GM12875 (cell line): ENCODE results near the gene IKZF1.

ENCODE experiments used
- H3K4me3 ChIP-seq: one replicate; pipeline ENCODE4 v1.5.1; 2011; ENCODE audit warnings: low read depth, low read length, control low read depth
- TF ChIP-seq, protein P1 (sequence below): IDR thresholded peaks from 2 replicates; pipeline ENCODE4 v1.5.1; 2011; ENCODE audit warnings: low read depth, mild to moderate bottlenecking, control low read depth, inconsistent platforms, low read length, moderate library complexity, borderline replicate concordance; ENCODE audit not compliant: insufficient read depth

The IKZF1 gene

DNA sequence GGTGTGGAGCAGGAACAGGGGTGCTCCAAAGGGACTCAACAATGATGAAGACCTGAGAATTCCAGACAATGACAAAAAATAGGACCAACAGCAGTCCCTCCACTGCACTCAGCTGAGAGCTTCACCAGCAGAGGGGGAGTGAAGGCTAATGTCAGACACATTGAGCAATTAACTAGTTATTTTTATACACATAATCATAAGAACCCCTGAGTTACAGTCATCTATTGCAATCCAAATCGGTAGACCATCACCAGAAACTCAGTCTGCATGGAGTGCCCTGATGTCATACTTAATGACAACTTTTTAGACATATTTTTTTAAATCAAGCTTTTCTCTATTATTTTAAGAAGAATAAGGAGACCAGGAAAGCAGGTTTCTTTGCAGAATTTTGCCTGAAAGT, 30.6 kb upstream of the IKZF1 start:
- TF ChIP-seq, protein P1, sequence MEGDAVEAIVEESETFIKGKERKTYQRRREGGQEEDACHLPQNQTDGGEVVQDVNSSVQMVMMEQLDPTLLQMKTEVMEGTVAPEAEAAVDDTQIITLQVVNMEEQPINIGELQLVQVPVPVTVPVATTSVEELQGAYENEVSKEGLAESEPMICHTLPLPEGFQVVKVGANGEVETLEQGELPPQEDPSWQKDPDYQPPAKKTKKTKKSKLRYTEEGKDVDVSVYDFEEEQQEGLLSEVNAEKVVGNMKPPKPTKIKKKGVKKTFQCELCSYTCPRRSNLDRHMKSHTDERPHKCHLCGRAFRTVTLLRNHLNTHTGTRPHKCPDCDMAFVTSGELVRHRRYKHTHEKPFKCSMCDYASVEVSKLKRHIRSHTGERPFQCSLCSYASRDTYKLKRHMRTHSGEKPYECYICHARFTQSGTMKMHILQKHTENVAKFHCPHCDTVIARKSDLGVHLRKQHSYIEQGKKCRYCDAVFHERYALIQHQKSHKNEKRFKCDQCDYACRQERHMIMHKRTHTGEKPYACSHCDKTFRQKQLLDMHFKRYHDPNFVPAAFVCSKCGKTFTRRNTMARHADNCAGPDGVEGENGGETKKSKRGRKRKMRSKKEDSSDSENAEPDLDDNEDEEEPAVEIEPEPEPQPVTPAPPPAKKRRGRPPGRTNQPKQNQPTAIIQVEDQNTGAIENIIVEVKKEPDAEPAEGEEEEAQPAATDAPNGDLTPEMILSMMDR = no peak
- H3K4me3 ChIP-seq = no peak overlapping the region

DNA sequence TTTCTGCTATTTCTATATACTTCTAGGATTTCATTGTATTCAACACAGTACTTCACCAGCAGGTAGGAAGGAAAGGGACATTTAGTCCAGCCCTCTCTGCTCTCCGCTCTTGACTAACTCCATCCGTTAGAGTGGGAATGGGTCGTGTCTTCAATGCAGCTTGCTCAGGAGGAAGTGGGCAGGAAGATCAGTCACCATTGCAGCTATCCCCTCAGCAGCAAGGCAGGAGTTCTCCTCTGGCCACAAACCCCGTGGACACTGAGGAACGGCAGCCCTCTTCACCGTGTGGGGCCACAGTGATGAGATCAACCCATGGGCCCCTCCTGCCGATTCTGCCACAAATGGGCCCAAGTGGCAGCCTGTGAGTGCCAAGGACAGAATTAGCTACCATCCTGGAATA, 30.2 kb upstream of the IKZF1 start:
- no peak overlapping the region for H3K4me3 ChIP-seq
- TF ChIP-seq, protein P1 = no peak

DNA sequence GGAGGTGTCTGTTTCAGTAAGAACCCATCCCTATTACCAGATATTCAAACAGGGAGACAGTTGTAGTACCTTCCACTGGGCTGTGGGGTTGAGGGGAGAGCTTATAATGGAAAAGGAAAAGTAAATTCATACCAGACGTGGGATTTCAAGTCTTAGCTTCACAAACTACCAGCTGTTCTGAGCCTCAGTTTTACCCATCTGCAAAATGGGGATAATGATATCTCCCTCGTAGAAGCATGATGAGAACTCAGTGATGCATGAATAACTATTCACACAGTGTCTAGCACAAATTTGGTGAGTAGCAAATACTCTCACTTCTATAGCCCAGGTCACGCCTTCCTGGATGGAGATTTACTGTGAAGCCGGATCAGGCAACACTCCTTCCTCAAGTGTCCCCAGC, 29.1 kb upstream of the IKZF1 start:
- H3K4me3 ChIP-seq = no peak overlapping the region
- TF ChIP-seq, protein P1 = no peak

DNA sequence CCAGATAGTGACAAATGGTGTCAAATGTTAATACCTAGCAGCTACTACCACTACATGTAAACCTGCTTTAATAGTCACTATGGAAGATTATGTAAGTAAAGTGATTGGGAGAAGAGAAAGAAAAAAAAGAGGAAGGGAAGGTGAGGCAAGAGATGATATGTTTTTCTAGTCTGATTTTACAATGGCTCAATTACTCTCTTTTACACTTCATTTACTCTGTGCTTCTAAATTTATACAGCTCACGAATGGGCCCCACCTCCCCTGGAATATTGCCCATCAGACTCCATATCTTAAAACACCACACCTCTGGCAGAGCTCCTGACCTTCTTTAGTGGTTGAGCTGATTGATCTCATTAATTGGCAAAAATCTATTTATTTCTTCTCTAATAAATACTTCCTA, 28.0 kb upstream of the IKZF1 start:
- TF ChIP-seq, protein P1 = no peak

DNA sequence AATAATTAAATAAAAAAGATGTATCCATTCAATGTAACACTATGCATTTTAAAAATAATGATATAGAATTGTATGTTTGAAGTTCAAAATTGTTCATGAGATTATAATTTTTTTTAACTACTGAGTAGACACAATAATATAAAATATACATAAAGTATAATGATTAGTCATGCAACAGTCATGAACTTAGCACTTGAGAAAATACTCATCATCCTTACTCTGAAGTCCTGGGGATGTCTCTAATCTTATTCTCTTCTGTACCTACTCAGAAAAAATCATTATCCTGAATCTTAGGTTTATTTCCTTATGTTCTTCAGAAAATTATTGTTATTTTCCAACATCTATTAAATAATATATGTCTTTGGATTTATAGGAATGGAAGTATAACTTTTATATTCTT, 26.4 kb upstream of the IKZF1 start:
- no peak overlapping the region for H3K4me3 ChIP-seq
- TF ChIP-seq, protein P1 = no peak

More for the DNA sequence above, 28.0 kb upstream of the IKZF1 start:
- H3K4me3 ChIP-seq = no peak overlapping the region

DNA sequence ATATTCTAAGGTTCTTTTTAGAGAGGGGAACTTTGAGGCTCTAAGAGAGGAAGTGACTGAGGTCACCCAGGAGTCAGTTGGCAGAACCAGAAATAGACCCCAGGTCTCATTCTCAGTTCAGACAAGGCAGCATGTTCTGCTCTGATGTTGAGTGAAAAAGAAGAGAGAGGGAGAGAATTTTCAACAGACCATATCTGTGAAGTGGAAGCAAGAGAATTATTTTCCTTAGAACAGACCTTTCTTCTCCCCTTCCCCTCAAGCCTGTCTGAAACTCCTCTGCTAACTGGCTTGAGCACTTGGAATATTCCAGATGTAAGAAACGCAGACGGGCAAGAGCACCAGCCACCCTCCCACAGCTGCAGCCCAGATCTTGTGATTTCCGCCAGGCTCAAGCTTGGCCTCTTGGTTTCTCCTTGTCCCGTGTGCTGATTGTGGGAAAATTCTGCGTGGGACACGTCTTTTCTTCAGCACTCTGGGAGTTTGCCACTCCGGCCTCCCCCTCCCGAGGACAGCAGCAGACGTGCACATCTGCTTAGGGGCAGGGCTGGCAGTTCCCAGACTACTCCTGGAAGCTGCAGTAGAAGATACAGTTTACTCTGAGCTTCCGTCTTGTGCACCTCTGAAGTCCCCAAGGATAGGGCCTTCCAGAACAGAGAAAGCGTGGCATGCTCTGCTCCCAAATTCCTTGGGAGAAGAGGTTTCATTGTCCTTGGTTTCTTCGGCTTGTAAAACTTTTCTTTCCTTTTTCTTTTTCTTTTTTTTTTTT, 22.7 kb upstream of the IKZF1 start:
- peak overlapping the region; percentile 49 for H3K4me3 ChIP-seq
- TF ChIP-seq, protein P1 = no peak

DNA sequence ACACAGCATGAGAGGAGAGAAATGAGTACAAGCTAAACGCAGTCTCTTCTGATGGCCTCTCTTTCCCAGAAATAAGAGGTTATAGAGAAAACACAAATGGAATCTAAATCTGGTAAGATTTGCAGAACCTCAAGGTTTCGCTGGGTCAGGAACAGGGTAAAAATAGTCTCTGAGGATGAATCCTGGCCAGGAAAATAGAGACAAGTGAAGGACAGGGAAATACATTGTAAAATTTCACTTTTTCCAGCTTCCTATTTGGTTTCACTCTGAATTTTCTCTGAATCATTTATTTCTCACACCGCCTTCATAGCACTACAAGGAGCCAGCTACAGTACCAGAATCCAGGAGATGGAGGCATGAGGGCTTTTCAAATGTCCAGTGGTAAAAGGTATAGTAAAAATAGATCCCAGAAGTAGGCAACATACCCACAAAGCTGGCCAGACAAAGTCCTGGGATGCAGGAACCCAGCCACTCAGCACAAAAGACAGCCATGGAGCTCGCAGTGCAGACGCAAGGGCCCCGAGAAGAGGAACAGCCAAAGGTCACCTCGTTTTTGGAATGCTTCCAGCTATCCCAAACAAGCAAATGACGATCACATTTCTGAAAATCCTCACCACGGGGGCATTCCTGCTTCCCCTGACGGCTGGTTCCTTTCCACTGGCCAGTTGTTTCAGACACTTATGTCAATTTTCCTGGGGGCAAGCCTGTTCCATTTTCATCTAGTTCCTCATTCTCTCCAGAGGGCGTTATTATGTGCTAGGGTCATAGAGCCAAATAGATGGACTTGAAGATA, 21.5 kb upstream of the IKZF1 start:
- H3K4me3 ChIP-seq = peak overlapping the region; percentile 10
- TF ChIP-seq, protein P1 = no peak
